GM12878 (cell line): ENCODE results near the gene CAPZB. TPM values are rescaled to one million over a fixed set of nuclear protein-coding genes. Genes with fewer than 3 reads are reported as not detected.

Experiments
- CTCF ChIP-seq, 3 experiments: IDR thresholded peaks in 2 of 3; conservative IDR thresholded peaks in 1 of 3; 2 replicates each; pipeline ENCODE4 v1.5.1; 2011; ENCODE audit warnings: low read depth in 3 of 3, low read length in 3 of 3, mild to moderate bottlenecking in 3 of 3, control low read depth in 2 of 3, moderate library complexity in 2 of 3, inconsistent platforms in 1 of 3, mixed read lengths in 1 of 3; ENCODE audit not compliant: control insufficient read depth in 2 of 3, insufficient read depth in 1 of 3; ENCODE audit errors: extremely low read depth in 1 of 3
- DPF2 ChIP-seq: fragments of 450-650 bp; IDR thresholded peaks from 2 replicates; pipeline ENCODE4 v1.6.1; 2017; ENCODE audit warnings: mild to moderate bottlenecking
- EP300 ChIP-seq, 2 experiments: fragments of 150-350 bp in 1 of 2; IDR thresholded peaks; 2 replicates each; pipeline ENCODE4 v1.6.1; 2011 to 2012; ENCODE audit warnings: low read depth in 2 of 2, low read length in 2 of 2, borderline replicate concordance in 1 of 2, improper control_type of control experiment in 1 of 2, inconsistent platforms in 1 of 2; ENCODE audit not compliant: control insufficient read depth in 1 of 2
- EZH2 ChIP-seq: IDR thresholded peaks from 2 replicates; pipeline ENCODE4 v1.6.1; 2012; ENCODE audit warnings: low read depth, mild to moderate bottlenecking, control low read depth, inconsistent platforms, low read length, borderline replicate concordance; ENCODE audit not compliant: control insufficient read depth
- FOS ChIP-seq: IDR thresholded peaks from 3 replicates; pipeline ENCODE4 v1.6.1; 2011; ENCODE audit warnings: borderline replicate concordance; ENCODE audit not compliant: insufficient read length; ENCODE audit errors: extremely low read depth
- HCFC1 ChIP-seq: fragments of 150-350 bp; IDR thresholded peaks from 2 replicates; pipeline ENCODE4 v1.6.1; 2014; ENCODE audit warnings: low read length
- IRF5 ChIP-seq: fragments of 450-650 bp; IDR thresholded peaks from 2 replicates; pipeline ENCODE4 v1.6.1; 2017; ENCODE audit warnings: borderline replicate concordance
- MEF2A ChIP-seq: IDR thresholded peaks from 2 replicates; pipeline ENCODE4 v1.6.1; 2011; ENCODE audit warnings: low read depth, mild to moderate bottlenecking, low read length, moderate library complexity; ENCODE audit not compliant: insufficient read depth
- MLLT1 ChIP-seq: fragments of 450-650 bp; IDR thresholded peaks from 2 replicates; pipeline ENCODE4 v1.6.1; 2016; ENCODE audit warnings: mild to moderate bottlenecking
- MYC ChIP-seq: IDR thresholded peaks from 2 replicates; pipeline ENCODE4 v1.6.1; 2011; ENCODE audit warnings: mild to moderate bottlenecking, low read length, moderate library complexity, inconsistent platforms; ENCODE audit not compliant: insufficient read depth, insufficient replicate concordance, insufficient read length, severe bottlenecking
- SIN3A ChIP-seq: IDR thresholded peaks from 2 replicates; pipeline ENCODE4 v1.6.1; 2012; ENCODE audit warnings: low read depth, low read length, improper control_type of control experiment
- SPI1 ChIP-seq: IDR thresholded peaks from 2 replicates; pipeline ENCODE4 v1.6.1; 2011; ENCODE audit warnings: low read depth, mild to moderate bottlenecking, low read length, moderate library complexity, borderline replicate concordance; ENCODE audit not compliant: insufficient read depth
- SRF ChIP-seq, 2 experiments: IDR thresholded peaks; 2 replicates each; pipeline ENCODE4 v1.6.1; 2011; ENCODE audit warnings: low read depth in 2 of 2, low read length in 2 of 2, mild to moderate bottlenecking in 1 of 2, moderate library complexity in 1 of 2
- STAT3 ChIP-seq: IDR thresholded peaks from 2 replicates; pipeline ENCODE4 v1.6.1; 2011; ENCODE audit warnings: low read depth, low read length, improper control_type of control experiment
- YBX1 ChIP-seq: fragments of 450-650 bp; IDR thresholded peaks from 2 replicates; pipeline ENCODE4 v1.6.1; 2016; ENCODE audit warnings: antibody characterized with exemption
- ZNF24 ChIP-seq: fragments of 450-650 bp; IDR thresholded peaks from 2 replicates; pipeline ENCODE4 v1.6.1; 2017; ENCODE audit warnings: antibody characterized with exemption, mild to moderate bottlenecking
- ZNF384 ChIP-seq: IDR thresholded peaks from 2 replicates; pipeline ENCODE4 v1.6.1; 2012; ENCODE audit warnings: low read depth, mild to moderate bottlenecking, low read length, improper control_type of control experiment, borderline replicate concordance
- ZNF592 ChIP-seq: fragments of 450-650 bp; IDR thresholded peaks from 2 replicates; pipeline ENCODE4 v1.6.1; 2017; ENCODE audit warnings: mild to moderate bottlenecking, moderate library complexity
- polyA plus RNA-seq, 11 experiments: library from polyadenylated mRNA; depleted of rRNA in 4 of 11; unstranded in 6 of 11; stranded (reverse) in 5 of 11; fragments of >200 nt; fragmentation: Nextera tagmentation in 4 of 11; fragmentation: Illumina TruSeq in 1 of 11; extraction: Ambion mirVana in 4 of 11; extraction: Trizol in 1 of 11; gene quantifications; 1 replicate in 1 of 11; 2 replicates in 10 of 11; pipeline versions ENCODE4 v1.2.1 to v1.2.3, GENCODE V29; 2011 to 2016; ENCODE audit warnings: inconsistent platforms in 2 of 11, missing spikeins in 2 of 11, low read depth in 1 of 11
- total RNA-seq, 4 experiments: library from RNA; depleted of rRNA in 3 of 4; stranded (reverse); fragments of >200 nt in 3 of 4; fragmentation: Illumina TruSeq in 1 of 4; extraction: Trizol in 1 of 4; gene quantifications; 2 replicates each; pipeline versions ENCODE4 v1.2.1 to v1.2.3, GENCODE V29; 2013 to 2021

Gene CAPZB
- total and polyA plus RNA-seq, 10 of the 15 experiments (the other 5 are each of a cell fraction or from before 2014, with no cell fraction given), result 104 to 454 (median 213) TPM

GRCh38 chr1:19485362-19486187 lies at the start of gene CAPZB (continued):
- TF ChIP-seq CTCF (IDR thresholded peaks at IDR 0.05 in 2 of 3, conservative IDR thresholded peaks at IDR 0.05 in 1 of 3; ENCODE audit: control insufficient read depth in 2 of 3, extremely low read depth in 1 of 3, insufficient read depth in 1 of 3, low read depth in 3 of 3, low read length in 3 of 3), result no peak
- TF ChIP-seq STAT3, result no peak
- peak; percentile 69 for TF ChIP-seq MYC
- TF ChIP-seq SPI1, result 0 out of 2 replicates have a peak, but pooled peaks have one; percentile 13
- TF ChIP-seq ZNF24, result peak; percentile 30; the same call in 1 of the 2 replicates
- TF ChIP-seq DPF2, result peak; percentile 100
- TF ChIP-seq SRF (IDR thresholded peaks at IDR 0.05; ENCODE audit: low read depth in 2 of 2, low read length in 2 of 2), result peak; percentile 89 to 98
- TF ChIP-seq IRF5, result no peak
- no peak for TF ChIP-seq MEF2A
- no peak for TF ChIP-seq YBX1
- 0 out of 2 replicates have a peak, but pooled peaks have one; percentile 5 for TF ChIP-seq ZNF592
- no peak for TF ChIP-seq ZNF384
- no peak for TF ChIP-seq FOS
- no peak for TF ChIP-seq MLLT1
- TF ChIP-seq HCFC1, result peak; percentile 11; the same call in 1 of the 2 replicates
- TF ChIP-seq EP300 (IDR thresholded peaks at IDR 0.05; ENCODE audit: borderline replicate concordance in 1 of 2, control insufficient read depth in 1 of 2, low read depth in 2 of 2, low read length in 2 of 2), result no peak
- TF ChIP-seq EZH2, result no peak
- TF ChIP-seq SIN3A, result no peak; the same call in none of the 2 replicates
